ENCODE measurements around the gene TMEM117.

The TMEM117 gene

DNA sequence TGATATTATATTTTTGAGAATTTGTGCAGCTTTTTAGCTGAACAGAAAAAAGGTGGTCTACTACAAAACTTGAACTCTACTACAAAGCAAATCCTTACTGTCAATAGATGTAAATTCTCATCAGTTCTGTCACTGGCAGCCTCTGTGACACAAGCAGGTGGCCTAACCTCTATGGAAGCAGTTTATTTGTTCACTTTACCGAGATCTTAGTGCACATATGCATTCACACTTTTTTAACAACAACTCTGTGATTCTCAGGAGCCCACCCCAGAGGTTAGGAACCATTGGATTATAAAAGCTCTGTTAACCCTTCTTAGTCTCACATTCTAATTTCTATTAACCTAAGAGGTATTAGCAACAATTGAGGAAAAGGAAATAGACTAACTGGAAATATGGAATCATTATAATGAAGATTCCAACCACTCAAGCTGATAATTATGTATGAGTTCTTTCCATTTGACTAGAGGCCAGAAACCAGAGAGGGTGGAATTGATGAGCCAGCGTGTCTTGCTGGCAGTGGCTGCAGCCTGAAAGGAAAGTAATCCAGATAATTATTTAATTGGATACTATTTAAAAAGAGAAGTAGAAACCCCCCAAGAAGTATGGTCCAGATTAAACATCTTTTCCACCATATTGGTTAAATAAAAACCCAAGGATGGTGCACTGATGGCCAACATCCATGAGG is 451.1 kb downstream of the TMEM117 start:
- no peak for DNase-seq (ENCODE audit: low read depth in 2 of 2, low spot score in 1 of 2)

DNA sequence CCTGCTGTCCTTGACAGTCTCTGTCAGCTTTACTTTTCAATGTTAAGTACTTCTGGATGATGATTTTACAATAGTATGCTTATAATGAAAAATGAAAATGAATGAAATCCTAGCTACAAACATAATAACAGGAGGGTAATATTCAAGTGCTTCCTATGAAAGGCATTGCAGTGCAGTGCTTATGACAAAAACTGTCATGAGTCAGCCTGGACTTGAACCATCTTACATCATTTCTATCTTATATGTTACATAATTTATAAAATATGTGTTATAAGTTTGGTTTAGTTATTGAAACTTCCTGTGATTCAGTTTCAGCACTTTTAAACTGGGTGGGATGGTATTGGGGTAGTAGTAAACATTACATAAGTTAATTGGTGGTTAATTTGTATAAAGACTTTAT is 451.7 kb downstream of the TMEM117 start:
- DNase-seq (ENCODE audit: low read depth in 2 of 2, low spot score in 1 of 2): no peak

DNA sequence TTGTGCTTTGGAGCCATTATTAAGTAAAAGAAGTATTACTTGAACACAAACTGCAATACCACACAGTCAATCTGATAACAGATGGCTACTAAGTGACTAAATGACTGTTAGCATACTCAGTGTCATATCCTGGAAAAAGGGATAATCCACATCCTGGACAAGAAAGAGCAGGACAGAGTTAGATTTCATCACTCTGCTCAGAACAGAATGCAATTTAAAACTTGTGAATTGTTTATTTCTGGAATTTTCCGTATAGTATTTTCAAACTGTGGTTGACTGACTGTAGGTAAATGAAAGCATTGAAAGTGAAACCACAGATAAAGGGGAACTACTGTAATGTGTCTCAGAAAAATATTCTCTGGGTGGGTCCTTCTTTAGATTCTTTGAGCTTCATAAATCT is 458.8 kb downstream of the TMEM117 start:
- DNase-seq (ENCODE audit: low read depth in 2 of 2, low spot score in 1 of 2): no peak

DNA sequence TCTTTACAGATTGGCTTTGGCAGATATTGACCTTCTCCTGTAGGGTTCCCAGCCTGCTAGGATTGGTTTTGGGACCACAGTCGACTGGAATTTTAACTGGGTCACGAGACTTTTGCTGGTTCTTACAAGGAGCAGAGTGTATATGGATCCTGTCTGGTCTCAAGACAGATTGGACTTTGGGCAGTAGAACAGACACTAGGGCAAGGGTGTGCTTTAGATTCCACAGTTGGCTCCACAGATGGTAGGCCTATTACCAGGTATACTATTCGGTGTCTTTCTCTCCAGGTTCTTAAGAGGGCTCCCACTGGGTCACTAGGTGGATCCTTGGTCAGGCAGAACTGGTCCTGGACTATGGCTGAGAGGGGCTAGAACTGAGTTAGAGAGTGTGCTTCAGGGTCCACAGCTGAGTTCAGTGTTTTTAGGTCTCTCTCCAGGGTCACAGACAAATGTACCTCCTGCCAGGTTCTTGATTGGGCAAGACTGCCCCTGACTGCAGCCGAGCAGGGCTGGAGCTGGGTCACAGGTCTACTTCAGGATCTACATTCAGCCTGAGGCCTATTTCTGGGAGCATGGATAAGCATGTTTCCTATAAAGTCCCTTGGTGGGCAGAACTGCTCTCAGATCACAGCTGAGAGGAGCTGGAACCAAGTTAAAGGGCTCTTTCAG is 460.2 kb downstream of the TMEM117 start:
- no peak for DNase-seq (ENCODE audit: low read depth in 2 of 2, low spot score in 1 of 2)

DNA sequence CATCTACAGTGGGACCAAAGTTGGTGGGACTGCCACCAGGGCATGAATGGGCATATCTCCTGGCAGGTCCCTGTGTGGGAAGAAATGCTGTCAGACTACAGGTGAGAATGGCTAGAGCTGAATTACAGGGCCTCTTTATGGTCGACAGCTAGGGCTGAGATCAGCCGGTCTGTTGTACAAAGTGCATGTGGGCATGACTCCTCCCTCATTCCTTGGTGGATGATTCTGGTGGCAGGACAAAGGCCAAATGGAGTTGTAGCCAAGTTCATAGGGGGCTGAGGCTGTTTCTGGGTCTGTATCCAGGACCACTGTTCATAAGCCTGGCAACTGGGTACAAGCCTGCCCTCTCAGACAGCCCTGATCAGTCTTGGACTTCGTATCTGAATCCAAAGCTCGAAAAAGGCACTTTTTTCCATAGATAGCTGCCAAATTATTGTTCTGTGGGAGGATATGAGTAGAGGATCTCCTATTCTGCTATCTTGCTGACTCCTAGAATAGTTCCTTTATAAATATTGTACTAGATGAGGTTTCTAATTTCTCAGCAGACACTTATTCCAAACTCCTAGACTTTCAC is 460.8 kb downstream of the TMEM117 start:
- no peak for DNase-seq (ENCODE audit: low read depth in 2 of 2, low spot score in 1 of 2)

DNA sequence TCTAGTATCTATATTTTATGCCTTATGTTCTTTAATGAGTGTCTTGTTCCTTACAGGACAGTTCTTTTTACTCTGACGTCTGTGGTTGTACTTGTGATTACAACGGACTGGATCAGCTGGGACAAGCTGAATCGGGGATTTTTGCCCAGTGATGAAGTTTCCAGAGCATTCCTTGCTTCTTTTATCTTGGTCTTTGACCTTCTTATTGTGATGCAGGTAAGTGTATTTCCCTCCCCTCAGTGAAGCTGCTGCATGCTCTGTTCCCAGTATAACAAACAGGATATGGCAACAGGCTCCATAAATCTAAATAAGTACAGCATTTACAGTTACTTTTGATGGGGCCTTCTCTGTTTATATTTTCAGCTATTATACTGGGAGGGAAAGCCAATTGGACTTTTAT is 463.6 kb downstream of the TMEM117 start:
- DNase-seq (ENCODE audit: low read depth in 2 of 2, low spot score in 1 of 2): no peak

DNA sequence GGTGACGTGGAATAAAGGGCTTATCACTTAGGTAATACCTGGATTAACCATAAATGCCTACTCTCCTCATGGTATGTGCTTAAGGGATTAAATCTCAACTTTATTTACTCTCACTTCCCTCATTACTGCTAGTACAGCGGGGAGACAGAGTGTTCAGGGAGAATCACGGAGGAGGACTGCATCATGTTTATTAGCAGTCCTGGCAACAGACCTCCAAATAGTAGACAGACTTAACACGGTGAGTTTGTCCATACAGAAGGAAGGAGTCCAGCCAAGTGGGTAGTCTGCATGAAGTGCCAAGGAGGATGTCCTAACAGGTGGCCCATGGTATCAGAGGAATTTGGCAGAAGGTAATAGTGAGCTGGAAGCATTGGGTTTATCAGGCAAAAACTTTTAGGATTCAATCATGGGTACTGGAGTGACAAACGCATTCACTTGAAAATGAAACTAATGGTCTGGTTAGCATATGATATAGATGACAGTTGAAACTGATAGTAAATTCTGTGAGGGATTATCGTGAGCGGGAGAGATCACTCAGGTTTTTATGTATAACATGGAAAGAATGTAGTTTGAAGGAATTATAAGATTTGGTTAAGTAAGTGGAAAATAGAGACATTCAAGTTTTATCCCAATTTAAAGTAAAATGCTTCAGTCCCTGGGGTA is 471.8 kb downstream of the TMEM117 start:
- DNase-seq (ENCODE audit: low read depth in 2 of 2, low spot score in 1 of 2): no peak

DNA sequence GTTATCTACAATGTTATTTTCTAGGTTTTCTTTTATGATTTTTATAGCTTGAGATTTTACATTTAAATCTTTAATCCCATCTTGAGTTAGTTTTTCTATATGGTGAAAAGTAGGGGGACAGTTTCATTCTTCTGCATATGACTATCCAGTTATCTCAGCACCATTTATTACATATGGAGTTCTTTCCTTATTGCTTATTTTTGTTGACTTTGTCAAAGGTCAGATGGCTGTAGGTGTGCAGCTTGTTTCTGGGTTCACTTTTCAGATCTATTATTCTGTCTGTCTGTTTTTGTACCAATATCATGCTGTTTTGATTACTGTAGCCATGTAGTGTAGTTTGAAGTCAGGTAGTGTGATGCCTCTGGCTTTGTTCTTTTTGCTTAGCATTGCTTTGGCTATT is 477.3 kb downstream of the TMEM117 start:
- DNase-seq (ENCODE audit: low read depth in 2 of 2, low spot score in 1 of 2): no peak

DNA sequence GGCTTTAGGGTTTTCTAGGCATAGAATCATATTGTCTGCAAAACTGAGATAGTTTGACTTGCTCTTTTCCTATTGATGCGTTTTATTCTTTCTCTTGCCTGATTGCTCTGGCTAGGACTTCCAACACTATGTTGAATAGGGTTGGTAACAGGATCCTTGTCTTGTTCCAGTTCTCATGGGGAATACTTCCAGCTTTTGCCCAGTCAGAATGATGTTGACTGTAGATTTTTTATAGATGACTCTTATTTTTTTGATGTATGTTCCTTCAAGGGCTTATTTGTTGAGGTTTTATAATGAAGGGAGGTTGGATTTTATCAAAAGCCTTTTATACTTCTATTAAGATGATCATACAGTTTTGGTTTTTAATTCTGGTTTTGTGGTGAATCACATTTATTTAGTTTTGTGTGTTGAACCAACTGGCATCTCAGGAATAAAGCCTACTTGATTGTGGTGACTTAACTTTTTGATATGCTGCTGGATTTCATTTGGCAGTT is 478.2 kb downstream of the TMEM117 start:
- DNase-seq (ENCODE audit: low read depth in 2 of 2, low spot score in 1 of 2): no peak

DNA sequence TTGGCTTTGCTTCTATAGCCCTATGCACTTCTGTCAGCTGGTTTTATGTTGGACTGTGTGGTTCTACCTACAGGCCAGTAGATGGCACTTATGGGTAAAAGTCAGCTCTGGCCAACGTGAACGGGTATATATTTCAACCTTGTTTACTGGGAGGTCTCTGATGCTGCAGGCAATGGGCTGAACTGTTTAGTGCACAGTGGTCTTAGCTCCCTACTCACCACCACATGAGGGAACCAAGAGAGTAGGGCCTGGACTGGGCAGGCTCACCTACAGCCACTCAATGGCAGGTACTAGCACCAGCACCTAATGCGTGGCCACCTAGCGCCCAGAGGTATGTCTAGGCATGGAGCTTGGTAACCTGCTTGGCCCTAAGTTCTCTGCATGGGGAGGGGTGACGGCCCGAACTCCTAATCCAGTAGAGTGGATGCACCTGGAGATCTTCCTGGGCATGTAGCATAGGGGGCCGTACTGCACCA is 481.8 kb downstream of the TMEM117 start:
- DNase-seq (ENCODE audit: low read depth in 2 of 2, low spot score in 1 of 2): no peak

DNA sequence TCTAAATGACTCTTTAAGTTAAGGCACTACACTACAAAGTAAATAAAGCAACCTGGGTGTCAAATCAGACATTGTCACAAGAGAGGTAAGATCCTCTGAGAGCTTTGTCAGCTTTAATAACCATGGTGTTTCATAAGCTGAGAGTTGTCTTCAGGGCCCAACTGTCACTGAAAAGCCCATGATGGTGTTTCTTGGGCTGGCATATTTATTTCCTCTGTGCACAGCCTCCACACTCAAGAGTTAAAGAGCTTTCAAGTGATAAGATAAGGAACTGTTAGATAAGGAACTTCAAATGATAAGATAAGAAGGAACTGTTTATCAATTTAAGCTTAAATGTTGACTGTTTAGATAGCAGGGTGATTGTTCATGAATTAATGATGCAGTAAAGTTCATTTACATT is 495.4 kb downstream of the TMEM117 start:
- no peak for DNase-seq (ENCODE audit: low read depth in 2 of 2, low spot score in 1 of 2)

DNA sequence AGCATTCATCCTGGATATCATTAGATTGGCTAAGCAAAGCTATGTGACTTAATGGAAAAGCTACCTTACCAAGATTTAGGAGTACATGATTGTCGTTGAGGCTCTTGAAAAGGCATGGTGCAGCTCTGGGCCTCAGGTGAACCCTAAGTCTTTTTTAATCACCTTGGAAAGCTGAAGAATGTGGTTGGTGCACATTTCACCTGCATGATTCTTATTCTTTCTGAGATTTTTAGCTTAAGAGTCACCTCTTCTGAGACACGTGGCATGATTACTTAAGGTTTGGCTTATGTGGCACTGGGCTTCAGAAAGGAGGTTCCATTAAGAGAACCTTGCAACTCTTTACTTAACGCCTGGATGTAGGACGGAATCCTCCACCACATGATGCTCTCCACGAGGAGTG is 498.5 kb downstream of the TMEM117 start:
- DNase-seq (ENCODE audit: low read depth in 2 of 2, low spot score in 1 of 2): no peak

DNA sequence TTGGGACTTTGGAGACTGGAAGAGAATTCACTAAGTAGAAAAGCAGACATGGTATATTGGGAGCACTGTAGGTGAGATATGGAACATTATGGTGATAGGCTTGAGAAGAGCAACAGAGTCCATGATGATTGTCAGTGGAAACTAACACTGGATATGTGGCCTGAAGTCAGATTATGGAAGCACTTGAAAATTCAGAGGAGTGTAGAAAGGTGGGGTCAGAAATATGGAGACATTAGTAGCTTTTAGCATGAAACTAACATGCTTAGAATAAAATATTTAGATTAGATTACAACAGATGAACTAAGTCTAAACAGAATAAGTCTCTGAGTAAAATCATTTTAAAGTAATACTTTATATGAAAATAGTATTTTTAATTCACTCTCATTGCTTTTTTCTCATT is 499.1 kb downstream of the TMEM117 start:
- no peak for DNase-seq (ENCODE audit: low read depth in 2 of 2, low spot score in 1 of 2)

DNA sequence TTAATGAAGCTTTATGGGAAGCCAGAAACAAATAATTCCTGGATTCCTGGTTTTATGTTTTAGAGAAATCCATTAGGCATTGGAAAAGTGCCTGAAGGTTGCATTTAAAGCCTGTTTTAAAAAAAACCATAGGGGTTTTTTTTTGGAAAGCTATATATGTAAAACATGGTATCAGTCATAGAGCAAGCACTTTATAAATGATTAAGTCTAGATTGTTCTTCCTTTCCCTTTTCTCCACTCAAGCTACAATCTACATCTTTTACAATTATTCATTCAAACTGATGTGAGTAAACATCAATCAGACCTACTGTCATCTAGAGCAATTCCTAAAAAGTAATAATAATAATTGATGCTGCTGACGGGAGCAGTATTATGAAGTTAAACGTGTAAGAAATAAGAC is 500.7 kb downstream of the TMEM117 start:
- DNase-seq (ENCODE audit: low read depth in 2 of 2, low spot score in 1 of 2): no peak

DNA sequence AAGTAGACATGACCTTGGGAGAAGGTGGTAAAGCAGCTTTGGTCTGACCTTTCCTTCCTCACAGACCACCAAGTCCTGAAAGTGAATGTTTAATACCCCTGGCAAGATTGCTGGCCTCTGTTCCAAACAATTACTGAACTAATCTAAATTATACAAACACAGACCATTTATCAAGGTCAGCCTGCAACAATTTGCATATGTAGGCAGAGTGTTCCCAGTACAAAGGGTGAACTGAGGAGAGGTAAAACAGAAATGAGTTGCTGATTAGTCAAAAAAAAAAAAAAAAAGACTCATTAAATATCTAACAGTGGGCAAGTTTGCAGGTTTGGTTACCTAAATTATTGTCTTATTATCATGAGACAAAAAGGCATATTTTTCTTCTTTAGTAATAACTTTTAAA is 506.5 kb downstream of the TMEM117 start:
- DNase-seq (ENCODE audit: low read depth in 2 of 2, low spot score in 1 of 2): no peak

DNA sequence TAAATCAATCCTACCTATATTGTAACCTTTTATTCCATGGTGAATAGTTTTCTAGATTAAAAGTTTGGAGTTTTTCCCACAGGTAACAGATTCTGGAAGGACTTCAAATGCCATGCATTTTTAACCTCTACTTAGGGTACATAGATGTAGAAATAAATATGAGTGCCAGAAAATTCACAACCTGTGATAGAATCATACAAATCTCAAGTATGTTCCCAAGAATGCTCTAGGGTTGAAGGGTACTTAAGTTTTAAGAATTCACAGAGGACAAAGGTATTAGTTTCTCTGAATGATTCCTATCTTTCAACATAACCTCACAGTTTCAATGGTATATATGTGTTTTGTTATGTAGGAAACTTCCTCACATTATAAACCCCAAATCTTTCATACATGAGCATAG is 511.3 kb downstream of the TMEM117 start:
- no peak for DNase-seq (ENCODE audit: low read depth in 2 of 2, low spot score in 1 of 2)

DNA sequence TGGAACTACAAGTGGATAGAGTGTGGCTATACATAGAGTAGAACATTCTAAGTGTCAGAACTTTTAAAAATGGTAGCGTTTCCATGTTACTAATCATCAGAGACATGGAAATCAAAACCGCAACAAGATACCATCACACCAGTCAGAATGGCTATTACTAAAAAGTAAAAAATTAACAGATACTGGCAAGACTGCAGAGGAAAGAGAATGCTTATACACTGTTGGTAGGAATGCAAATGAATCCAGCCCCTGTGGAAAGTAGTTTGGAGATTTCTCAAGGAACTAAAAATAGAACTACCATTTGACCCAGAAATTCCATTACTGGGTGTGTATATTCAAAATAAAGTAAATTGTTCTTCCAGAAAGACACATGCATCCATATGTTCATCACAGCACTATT is 521.6 kb downstream of the TMEM117 start:
- DNase-seq (ENCODE audit: low read depth in 2 of 2, low spot score in 1 of 2): no peak

DNA sequence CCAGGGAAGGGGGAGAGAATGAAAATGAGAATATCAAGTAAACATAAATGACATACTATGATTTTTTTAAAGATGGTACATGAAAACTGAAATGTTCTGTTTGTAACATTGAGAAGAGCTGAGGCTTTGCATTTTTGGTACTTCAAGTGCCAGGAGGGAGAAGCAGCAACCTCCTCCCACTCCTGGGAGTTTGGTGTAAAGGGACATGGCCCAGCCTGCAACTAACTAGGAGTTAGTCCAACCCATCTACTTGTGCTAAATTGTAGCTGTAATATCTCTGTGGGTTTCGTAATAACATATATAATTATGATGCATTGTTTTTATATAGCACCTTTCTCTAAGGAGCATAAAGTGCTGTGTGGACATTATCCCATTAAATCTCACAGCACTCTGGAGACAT is 522.8 kb downstream of the TMEM117 start:
- DNase-seq (ENCODE audit: low read depth in 2 of 2, low spot score in 1 of 2): no peak

DNA sequence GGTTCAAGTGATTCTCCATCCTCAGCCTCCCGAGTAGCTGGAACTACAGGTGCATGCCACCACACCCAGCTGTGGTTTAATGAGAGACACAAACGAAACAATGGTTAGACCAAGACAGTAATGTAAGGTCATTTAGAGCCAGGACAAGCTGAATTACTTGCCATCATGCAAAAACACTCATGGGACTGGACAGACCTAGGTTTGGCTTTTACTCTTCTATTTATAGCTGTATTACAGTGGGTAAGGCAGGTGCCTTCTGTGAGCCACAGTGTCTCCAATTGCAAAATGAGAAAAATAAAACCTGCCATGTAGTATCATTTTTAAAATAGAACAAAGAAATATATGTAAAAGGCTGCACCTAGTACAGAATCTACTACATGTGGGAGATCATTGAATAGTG is 527.1 kb downstream of the TMEM117 start:
- DNase-seq (ENCODE audit: low read depth in 2 of 2, low spot score in 1 of 2): no peak

DNA sequence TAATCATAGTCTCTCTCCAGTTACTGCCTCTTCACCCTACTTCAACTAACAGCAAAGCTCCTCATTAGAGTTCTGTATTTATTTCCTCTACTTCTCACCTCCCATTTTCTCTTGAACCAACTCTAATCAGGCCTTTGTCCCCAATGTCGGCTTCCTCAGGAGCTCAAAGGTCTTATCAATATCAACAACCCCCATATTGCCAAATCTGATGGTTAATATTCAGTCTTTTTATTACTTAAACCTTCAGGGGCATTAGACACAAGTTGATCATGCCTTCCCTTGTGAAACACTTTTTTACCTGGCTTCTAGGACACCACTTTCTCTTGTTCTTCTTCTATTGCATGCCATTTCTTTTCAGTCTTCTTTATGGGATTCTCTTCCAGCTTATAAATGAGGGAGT is 531.3 kb downstream of the TMEM117 start:
- DNase-seq (ENCODE audit: low read depth in 2 of 2, low spot score in 1 of 2): no peak

DNA sequence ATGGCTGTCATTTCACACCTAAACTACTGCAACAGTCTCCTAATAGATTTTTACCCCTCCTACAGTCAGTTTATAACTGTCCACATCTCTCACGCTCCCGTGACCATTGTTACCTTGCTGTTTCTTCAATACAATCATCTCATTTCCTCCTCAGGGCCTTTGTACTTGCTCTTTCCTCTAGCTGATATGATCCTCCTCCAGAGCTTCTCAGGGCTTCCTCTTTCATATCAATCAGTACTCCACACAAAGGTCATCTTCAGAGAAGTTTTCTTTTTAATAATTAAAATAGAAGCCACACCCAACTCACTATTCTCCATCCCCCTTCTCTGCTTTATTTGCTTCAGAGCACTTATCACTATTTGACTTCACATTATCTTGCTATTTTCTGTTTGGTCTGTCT is 532.0 kb downstream of the TMEM117 start:
- DNase-seq (ENCODE audit: low read depth in 2 of 2, low spot score in 1 of 2): no peak

DNA sequence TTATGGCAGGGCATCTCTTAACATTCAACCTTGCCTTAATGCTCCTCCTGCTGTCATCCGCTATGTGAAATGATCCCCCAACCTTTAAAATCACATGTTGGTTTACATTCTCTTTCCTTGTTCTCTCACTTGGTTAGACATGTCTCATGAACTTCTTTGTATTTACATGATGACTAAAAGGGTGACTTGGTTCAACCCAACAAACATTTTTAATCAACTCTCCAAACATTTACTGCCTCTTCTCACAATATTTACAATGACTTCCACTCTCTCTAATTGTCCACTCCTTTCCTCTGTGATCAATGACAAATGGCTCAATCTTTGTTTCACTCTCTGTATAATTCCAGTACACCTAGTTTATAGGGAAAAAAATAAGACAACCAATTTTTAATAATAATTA is 534.1 kb downstream of the TMEM117 start:
- DNase-seq (ENCODE audit: low read depth in 2 of 2, low spot score in 1 of 2): no peak

Data from stimulated activated CD8-positive, alpha-beta memory T cell treated with anti-CD3 and anti-CD28 coated beads, Interleukin-4, amount 100 ng/mL, for 1 hour (primary cell).